K562 (cell line): ENCODE measurements around the gene FAM110D. TPM values are rescaled to one million over a fixed set of nuclear protein-coding genes. Genes with fewer than 3 reads are reported as not detected.

Experiments
- ATAC-seq: fragments of 200-7000 bp; cut with Tn5 transposase; 3 replicates; pipeline ENCODE4 v1.9.1; 2020; ENCODE audit warnings: moderate library complexity
- BruUV-seq: library from RNA; stranded (reverse); fragments of 400-500 nt; replicated peaks from 2 replicates; lab custom pipeline; 2021; lab: Mats Ljungman, UMichigan
- CTCF ChIA-PET: fragments of 300-600 bp; formaldehyde crosslinking; extraction: SDS; loops from one replicate; lab custom pipeline; 2021; ENCODE audit warnings: low intra/inter-chr PET ratio; lab: Yijun Ruan, JAX
- POLR2A ChIA-PET: fragments of 300-600, 350-650 bp; sonication (Branson Sonifier 250); formaldehyde crosslinking; extraction: SDS; loops from one replicate; lab custom pipeline; 2021; ENCODE audit warnings: antibody characterized with exemption, inconsistent platforms; lab: Yijun Ruan, JAX
- DNase-seq, 4 experiments: peaks; one replicate each; pipeline versions ENCODE4 v3.0.0 to v3.0.0-alpha.2; 2011 to 2018; ENCODE audit warnings: low spot score in 3 of 4, mixed read lengths in 3 of 4; ENCODE audit errors: extremely low read depth in 1 of 4
- FAIRE-seq: peaks from 2 replicates; lab custom pipeline; 2011; peaks lifted over from hg19 to GRCh38; lab: Jason Lieb, UNC
- H2AFZ ChIP-seq: 2 replicates; pipeline ENCODE4 v1.6.0; 2011; ENCODE audit warnings: low read depth, low read length, control low read depth, inconsistent platforms
- H3K27ac ChIP-seq: fragments of 200-600 bp; 3 replicates; pipeline ENCODE4 v1.8.0; 2011; ENCODE audit warnings: low read depth, mild to moderate bottlenecking, control low read depth, inconsistent platforms, low read length, moderate library complexity, mixed read lengths; ENCODE audit errors: extremely low read depth
- H3K27me3 ChIP-seq, 2 experiments: fragments of 300-600 bp in 1 of 2; 2 replicates in 1 of 2; 3 replicates in 1 of 2; pipeline versions ENCODE4 v1.6.0 to v1.8.0; 2011; ENCODE audit warnings: inconsistent platforms in 2 of 2, low read length in 2 of 2, mild to moderate bottlenecking in 1 of 2, mixed read lengths in 1 of 2, moderate library complexity in 1 of 2; ENCODE audit not compliant: control insufficient read depth in 2 of 2, insufficient read depth in 2 of 2
- H3K36me3 ChIP-seq: fragments of 300-600 bp; 3 replicates; pipeline ENCODE4 v1.8.0; 2011; ENCODE audit warnings: mild to moderate bottlenecking, low read length, inconsistent platforms; ENCODE audit not compliant: control insufficient read depth, insufficient read depth
- H3K4me1 ChIP-seq, 2 experiments: fragments of 200-600 bp in 1 of 2; replicated peaks in 1 of 2; 2 replicates in 1 of 2; 3 replicates in 1 of 2; pipeline versions ENCODE4 v1.5.1 to v1.8.0; 2011; ENCODE audit warnings: inconsistent platforms in 2 of 2, low read length in 2 of 2, mild to moderate bottlenecking in 1 of 2, mixed read lengths in 1 of 2, moderate library complexity in 1 of 2; ENCODE audit not compliant: control insufficient read depth in 2 of 2, insufficient read depth in 2 of 2
- H3K4me2 ChIP-seq: 2 replicates; pipeline ENCODE4 v1.6.1; 2011; ENCODE audit warnings: low read length, control low read depth, inconsistent platforms, mixed read lengths; ENCODE audit not compliant: insufficient read depth
- H3K4me3 ChIP-seq: fragments of 200-600 bp; sonication (generic), shearing (Covaris generic); 2 replicates; pipeline ENCODE4 v1.5.1; 2016; ENCODE audit warnings: control low read depth, inconsistent platforms
- H3K79me2 ChIP-seq: fragments of 200-600 bp; 3 replicates; pipeline ENCODE4 v1.8.0; 2011; ENCODE audit warnings: low read length, inconsistent platforms; ENCODE audit not compliant: control insufficient read depth, insufficient read depth
- H3K9ac ChIP-seq, 2 experiments: 2 replicates each; pipeline versions ENCODE4 v1.6.0 to v1.6.1; 2011; ENCODE audit warnings: low read depth in 2 of 2, low read length in 2 of 2, control low read depth in 1 of 2, inconsistent platforms in 1 of 2, mild to moderate bottlenecking in 1 of 2, mixed read lengths in 1 of 2; ENCODE audit not compliant: insufficient read depth in 1 of 2
- H3K9me1 ChIP-seq: one replicate; pipeline ENCODE4 v1.6.0; 2011; ENCODE audit warnings: inconsistent platforms, mild to moderate bottlenecking, low read length, moderate library complexity; ENCODE audit not compliant: control insufficient read depth, insufficient read depth
- H3K9me3 ChIP-seq: replicated peaks from 2 replicates; pipeline ENCODE4 v1.5.1; 2011; ENCODE audit warnings: low read depth, low read length, inconsistent platforms; ENCODE audit not compliant: control insufficient read depth, insufficient read depth
- H4K20me1 ChIP-seq: replicated peaks from 2 replicates; pipeline ENCODE4 v1.6.1; 2011; ENCODE audit warnings: low read length, inconsistent platforms, mixed read lengths; ENCODE audit not compliant: control insufficient read depth, insufficient read depth
- HIVEP1 ChIP-seq: fragments of 250-450 bp; sonication (Bioruptor Pico); IDR thresholded peaks from 2 replicates; pipeline ENCODE4 v1.4.0; 2020; ENCODE audit warnings: mild to moderate bottlenecking
- HOXB6 ChIP-seq: fragments of 250-450 bp; sonication (Bioruptor Pico); IDR thresholded peaks from 2 replicates; pipeline ENCODE4 v1.5.1; 2022; ENCODE audit warnings: mild to moderate bottlenecking, borderline replicate concordance
- HSF4 ChIP-seq: fragments of 250-450 bp; sonication (Bioruptor Pico); IDR thresholded peaks from 2 replicates; pipeline ENCODE4 v2.1.2; 2022; ENCODE audit warnings: mild to moderate bottlenecking, moderate library complexity, borderline replicate concordance
- MAFK ChIP-seq: IDR thresholded peaks from 2 replicates; pipeline ENCODE4 v1.6.1; 2011; ENCODE audit warnings: low read length, improper control_type of control experiment
- NELFE ChIP-seq: IDR thresholded peaks from 2 replicates; pipeline ENCODE4 v1.6.1; 2011; ENCODE audit warnings: mild to moderate bottlenecking; ENCODE audit not compliant: insufficient read depth, insufficient read length
- NFXL1 ChIP-seq: fragments of 450-650 bp; formaldehyde crosslinking; IDR thresholded peaks from 2 replicates; pipeline ENCODE4 v1.4.0; 2021; ENCODE audit warnings: mild to moderate bottlenecking
- NR2C1 ChIP-seq, 2 experiments: fragments of 450-650 bp; IDR thresholded peaks; 2 replicates each; pipeline ENCODE4 v1.6.1; 2017; ENCODE audit warnings: mild to moderate bottlenecking in 2 of 2, antibody characterized with exemption in 1 of 2, inconsistent platforms in 1 of 2, missing compliant biosample characterization in 1 of 2, missing genetic modification characterization in 1 of 2
- ZFX ChIP-seq: sonication (generic); formaldehyde crosslinking; IDR thresholded peaks from 2 replicates; pipeline ENCODE4 v1.8.0; 2022; ENCODE audit warnings: mild to moderate bottlenecking, missing genetic modification reagents, moderate library complexity
- ZNF174 ChIP-seq: fragments of 250-450 bp; sonication (Bioruptor Pico); IDR thresholded peaks from 2 replicates; pipeline ENCODE4 v1.4.0; 2020; ENCODE audit warnings: mild to moderate bottlenecking
- ZNF354B ChIP-seq: fragments of 250-450 bp; sonication (Bioruptor Pico); IDR thresholded peaks from 2 replicates; pipeline ENCODE4 v1.4.0; 2020
- ZNF384 ChIP-seq: IDR thresholded peaks from 2 replicates; pipeline ENCODE4 v1.6.1; 2012; ENCODE audit warnings: low read depth, low read length, improper control_type of control experiment
- WGBS: fragments of 100-300 bp; shearing (Covaris generic); methylation state at CpG from one replicate; pipeline ENCODE4 v1.1.6; 2016; ENCODE audit warnings: low coverage, mixed read lengths; ENCODE audit not compliant: insufficient coverage; ENCODE audit errors: missing lambda C conversion rate; 5-methylcytosine and 5-hydroxymethylcytosine counted together
- in situ Hi-C: fragments of 300-500 bp; cut with MboI; formaldehyde crosslinking; loops from 4 replicates; pipeline ENCODE4 v1.15.0; 2018; ENCODE audit warnings: inconsistent platforms, mixed read lengths
- intact Hi-C: fragments of 100-400 bp; cut with micrococcal nuclease; formaldehyde crosslinking; loops from 2 replicates; pipeline ENCODE4 v1.14.2; 2022
- polyA plus RNA-seq, 8 experiments: library from polyadenylated mRNA; depleted of rRNA in 4 of 8; stranded (reverse) in 5 of 8; unstranded in 3 of 8; fragments of >200 nt; fragmentation: Nextera tagmentation in 2 of 8; fragmentation: Illumina TruSeq in 1 of 8; extraction: Ambion mirVana in 2 of 8; extraction: Trizol in 1 of 8; gene quantifications; 2 replicates each; pipeline versions ENCODE4 v1.2.1 to v1.2.3, GENCODE V29; 2011 to 2014; ENCODE audit warnings: inconsistent platforms in 1 of 8, missing spikeins in 1 of 8
- total RNA-seq, 7 experiments: library from RNA; depleted of rRNA in 6 of 7; stranded (reverse); fragments of >200 nt in 6 of 7; fragmentation: Illumina TruSeq in 2 of 7; extraction: Trizol in 2 of 7; gene quantifications; 2 replicates each; pipeline versions ENCODE4 v1.2.1 to v1.2.3, GENCODE V29; 2011 to 2021; ENCODE audit warnings: low replicate concordance in 1 of 7
- TF ChIP-seq, protein P1 (sequence below): IDR thresholded peaks from 2 replicates; pipeline ENCODE4 v1.6.1; 2016; ENCODE audit warnings: missing genetic modification characterization, missing compliant biosample characterization
- TF ChIP-seq, protein P2 (sequence below): fragments of 450-650 bp; formaldehyde crosslinking; IDR thresholded peaks from 2 replicates; pipeline ENCODE4 v1.4.0; 2022; ENCODE audit warnings: missing genetic modification characterization
- TF ChIP-seq, protein P3 (sequence below): fragments of 450-650 bp; formaldehyde crosslinking; IDR thresholded peaks from 2 replicates; pipeline ENCODE4 v1.4.0; 2020; ENCODE audit warnings: mild to moderate bottlenecking, moderate library complexity
- TF ChIP-seq, protein P4 (sequence below): fragments of 250-450 bp; sonication (Bioruptor Pico); IDR thresholded peaks from 2 replicates; pipeline ENCODE4 v1.5.0; 2021

The FAM110D gene
- total and polyA plus RNA-seq, 9 of the 15 experiments (the other 6 are each of a cell fraction or from before 2014, with no cell fraction given): 0.04 to 1.1 (median 0.33) TPM

DNA sequence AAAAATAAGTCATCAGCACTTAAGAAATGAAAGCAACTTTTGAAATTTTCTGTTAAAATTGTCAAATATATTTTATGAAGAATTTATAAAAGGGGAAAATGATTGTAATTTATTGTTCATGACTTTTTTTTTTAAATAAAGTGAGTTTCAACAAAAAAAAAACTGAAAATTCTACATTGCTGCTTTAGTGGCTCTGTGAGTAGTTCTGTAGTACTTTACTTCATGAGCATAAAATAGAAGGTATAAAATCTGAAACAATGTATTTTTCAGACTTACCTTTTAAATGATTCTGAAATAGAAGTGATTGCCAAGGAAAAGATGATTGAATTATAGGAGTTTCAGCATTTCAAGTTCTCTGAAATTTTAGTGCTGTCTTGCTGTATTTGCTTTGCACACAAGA lies 33.5 kb upstream of the FAM110D start (continued):
- TF ChIP-seq, protein P1, sequence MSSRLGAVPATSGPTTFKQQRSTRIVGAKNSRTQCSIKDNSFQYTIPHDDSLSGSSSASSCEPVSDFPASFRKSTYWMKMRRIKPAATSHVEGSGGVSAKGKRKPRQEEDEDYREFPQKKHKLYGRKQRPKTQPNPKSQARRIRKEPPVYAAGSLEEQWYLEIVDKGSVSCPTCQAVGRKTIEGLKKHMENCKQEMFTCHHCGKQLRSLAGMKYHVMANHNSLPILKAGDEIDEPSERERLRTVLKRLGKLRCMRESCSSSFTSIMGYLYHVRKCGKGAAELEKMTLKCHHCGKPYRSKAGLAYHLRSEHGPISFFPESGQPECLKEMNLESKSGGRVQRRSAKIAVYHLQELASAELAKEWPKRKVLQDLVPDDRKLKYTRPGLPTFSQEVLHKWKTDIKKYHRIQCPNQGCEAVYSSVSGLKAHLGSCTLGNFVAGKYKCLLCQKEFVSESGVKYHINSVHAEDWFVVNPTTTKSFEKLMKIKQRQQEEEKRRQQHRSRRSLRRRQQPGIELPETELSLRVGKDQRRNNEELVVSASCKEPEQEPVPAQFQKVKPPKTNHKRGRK (tag): 0 out of 2 replicates have a peak, but pooled peaks have one; percentile 53
- no peak for TF ChIP-seq HIVEP1 (CRISPR knock-in tag)
- no peak for TF ChIP-seq NELFE
- TF ChIP-seq ZNF384: peak; percentile 88
- peak; percentile 17; the same call in 1 of the 2 replicates for TF ChIP-seq ZFX (CRISPR knock-in tag)
- TF ChIP-seq HOXB6 (CRISPR knock-in tag): 0 out of 2 replicates have a peak, but pooled peaks have one; percentile 22

- FAIRE-seq (no peak), DNase-seq (no peak), ATAC-seq (no peak)
- Histone ChIP-seq H3K4me1 (peaks cover 34 to 82% of the 10 kb centered on the region in 2 experiments), H3K79me2 (peaks cover 64% of the 10 kb centered on the region), H4K20me1 (no peaks in the 10 kb centered on the region), H2AFZ (no peak overlapping the region), H3K9me1 (no peaks in the 10 kb centered on the region), H3K9ac (peak overlapping the region in 1 of 2 experiments; percentile 97; a peak in 3 of 4 replicates), H3K9me3 (no peaks in the 10 kb centered on the region), H3K27me3 (no peaks in the 10 kb centered on the region), H3K4me2 (peak overlapping the region; percentile 28; the same call in 1 of the 2 replicates), H3K27ac (peak overlapping the region; percentile 99), H3K4me3 (no peak overlapping the region), H3K36me3 (peaks cover 35% of the 10 kb centered on the region)
- 0% methylated on average over 1 of the region's 1 CpG for WGBS
- intact Hi-C loops: loop anchor here (1.0 to 2.0 kb wide), 2 partner anchors 15 to 17 kb away; partner anchors contain the start of gene PDIK1L
- CTCF ChIA-PET: interaction anchor here (1.3 kb wide), 1 partner anchor 36 kb away, joined by 3 read pairs; no protein-coding TSS in a partner anchor
- in situ Hi-C loops: no loop called here
- BruUV-seq: TSS peak; percentile 94
- POLR2A ChIA-PET: interaction anchor here (0.7 to 13.3 kb wide), 23 partner anchors 8 to 346 kb away, joined by 3 to 237 read pairs (median 5); partner anchors contain the start of genes CEP85, HMGN2, PDIK1L and ZNF593
- TF ChIP-seq ZNF174 (CRISPR knock-in tag) (0 out of 2 replicates have a peak, but pooled peaks have one; percentile 40), MAFK (no peak), NFXL1 (CRISPR knock-in tag) (peak; percentile 82; the same call in 1 of the 2 replicates), NR2C1 (IDR thresholded peaks at IDR 0.05) (no peak), NR2C1 (tag; IDR thresholded peaks at IDR 0.05) (0 out of 2 replicates have a peak, but pooled peaks have one; percentile 5), ZNF354B (CRISPR knock-in tag) (peak; percentile 7; the same call in 1 of the 2 replicates), HSF4 (CRISPR knock-in tag) (peak; percentile 19; the same call in 1 of the 2 replicates)
- TF ChIP-seq, protein P2, sequence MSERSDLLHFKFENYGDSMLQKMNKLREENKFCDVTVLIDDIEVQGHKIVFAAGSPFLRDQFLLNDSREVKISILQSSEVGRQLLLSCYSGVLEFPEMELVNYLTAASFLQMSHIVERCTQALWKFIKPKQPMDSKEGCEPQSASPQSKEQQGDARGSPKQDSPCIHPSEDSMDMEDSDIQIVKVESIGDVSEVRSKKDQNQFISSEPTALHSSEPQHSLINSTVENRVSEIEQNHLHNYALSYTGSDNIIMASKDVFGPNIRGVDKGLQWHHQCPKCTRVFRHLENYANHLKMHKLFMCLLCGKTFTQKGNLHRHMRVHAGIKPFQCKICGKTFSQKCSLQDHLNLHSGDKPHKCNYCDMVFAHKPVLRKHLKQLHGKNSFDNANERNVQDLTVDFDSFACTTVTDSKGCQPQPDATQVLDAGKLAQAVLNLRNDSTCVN (CRISPR knock-in tag): 0 out of 2 replicates have a peak, but pooled peaks have one; percentile 1
- TF ChIP-seq, protein P3, sequence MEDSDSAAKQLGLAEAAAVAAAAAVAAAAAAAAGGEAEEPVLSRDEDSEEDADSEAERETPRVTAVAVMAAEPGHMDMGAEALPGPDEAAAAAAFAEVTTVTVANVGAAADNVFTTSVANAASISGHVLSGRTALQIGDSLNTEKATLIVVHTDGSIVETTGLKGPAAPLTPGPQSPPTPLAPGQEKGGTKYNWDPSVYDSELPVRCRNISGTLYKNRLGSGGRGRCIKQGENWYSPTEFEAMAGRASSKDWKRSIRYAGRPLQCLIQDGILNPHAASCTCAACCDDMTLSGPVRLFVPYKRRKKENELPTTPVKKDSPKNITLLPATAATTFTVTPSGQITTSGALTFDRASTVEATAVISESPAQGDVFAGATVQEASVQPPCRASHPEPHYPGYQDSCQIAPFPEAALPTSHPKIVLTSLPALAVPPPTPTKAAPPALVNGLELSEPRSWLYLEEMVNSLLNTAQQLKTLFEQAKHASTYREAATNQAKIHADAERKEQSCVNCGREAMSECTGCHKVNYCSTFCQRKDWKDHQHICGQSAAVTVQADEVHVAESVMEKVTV: 0 out of 2 replicates have a peak, but pooled peaks have one; percentile 4
- TF ChIP-seq, protein P4, sequence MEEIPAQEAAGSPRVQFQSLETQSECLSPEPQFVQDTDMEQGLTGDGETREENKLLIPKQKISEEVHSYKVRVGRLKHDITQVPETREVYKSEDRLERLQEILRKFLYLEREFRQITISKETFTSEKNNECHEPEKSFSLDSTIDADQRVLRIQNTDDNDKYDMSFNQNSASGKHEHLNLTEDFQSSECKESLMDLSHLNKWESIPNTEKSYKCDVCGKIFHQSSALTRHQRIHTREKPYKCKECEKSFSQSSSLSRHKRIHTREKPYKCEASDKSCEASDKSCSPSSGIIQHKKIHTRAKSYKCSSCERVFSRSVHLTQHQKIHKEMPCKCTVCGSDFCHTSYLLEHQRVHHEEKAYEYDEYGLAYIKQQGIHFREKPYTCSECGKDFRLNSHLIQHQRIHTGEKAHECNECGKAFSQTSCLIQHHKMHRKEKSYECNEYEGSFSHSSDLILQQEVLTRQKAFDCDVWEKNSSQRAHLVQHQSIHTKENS (CRISPR knock-in tag): 0 out of 2 replicates have a peak, but pooled peaks have one; percentile 30
These were observed 32.9 kb upstream of the FAM110D start for GRCh38 chr1:26125946-26126320.
